Measurements from ENCODE around the gene RPL37A. TPM values are rescaled to one million over a fixed set of nuclear protein-coding genes. Genes with fewer than 3 reads are reported as not detected.
"Not testable (repeated sequence)": the region's sequence is repeated elsewhere in the genome, so short reads cannot be mapped to it uniquely, and the experiment has no call there.

Gene RPL37A
- total RNA-seq, 4 donors from 2014 or later = 366 to 1,381 (median 655) TPM

DNA sequence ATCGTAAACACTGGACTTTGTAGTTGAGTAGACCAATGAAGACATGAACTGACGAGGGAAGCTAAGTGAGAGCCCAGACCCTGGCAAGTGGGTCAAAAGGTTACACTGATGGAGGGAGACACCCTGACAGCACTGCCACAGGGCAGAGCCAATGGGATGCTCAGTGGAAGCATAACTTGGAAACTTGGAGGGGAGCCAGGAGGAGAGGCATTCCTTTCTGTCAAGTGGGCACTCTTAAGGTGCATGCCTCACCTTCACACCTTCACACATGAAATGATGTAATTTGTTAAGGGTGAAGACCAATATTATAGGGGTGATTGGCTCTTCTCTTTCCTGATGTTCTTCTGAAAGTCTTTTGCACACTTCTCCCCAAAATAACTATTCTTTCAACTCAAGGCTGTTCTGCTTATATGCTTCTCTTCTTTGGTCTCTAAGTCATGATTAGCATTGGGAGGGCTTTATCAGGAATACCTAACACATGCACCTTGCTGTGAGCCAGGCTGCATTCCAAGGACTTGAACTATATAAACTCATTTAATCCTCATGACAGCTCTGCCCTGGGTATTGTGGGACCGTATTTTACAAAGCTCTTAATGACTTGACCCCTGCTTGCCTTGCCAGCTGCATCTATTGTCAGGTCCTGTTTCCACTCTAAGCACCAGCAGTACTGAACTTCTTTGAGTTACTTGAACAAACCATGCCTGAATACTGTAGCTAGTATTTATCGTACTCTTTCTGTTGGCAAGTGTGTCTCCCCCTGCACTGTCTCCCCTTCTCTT is 19.0 kb downstream of the RPL37A start:
- no peaks in the 10 kb centered on the region for H3K27me3 ChIP-seq
- H3K4me1 ChIP-seq = no peaks in the 10 kb centered on the region
- DNase-seq = no peak
- H3K27ac ChIP-seq = no peak overlapping the region
- H3K4me3 ChIP-seq = no peak overlapping the region
- H3K9me3 ChIP-seq = no peaks in the 10 kb centered on the region
- no peak for TF ChIP-seq POLR2A (IDR thresholded peaks at IDR 0.05)
- TF ChIP-seq, protein P1, sequence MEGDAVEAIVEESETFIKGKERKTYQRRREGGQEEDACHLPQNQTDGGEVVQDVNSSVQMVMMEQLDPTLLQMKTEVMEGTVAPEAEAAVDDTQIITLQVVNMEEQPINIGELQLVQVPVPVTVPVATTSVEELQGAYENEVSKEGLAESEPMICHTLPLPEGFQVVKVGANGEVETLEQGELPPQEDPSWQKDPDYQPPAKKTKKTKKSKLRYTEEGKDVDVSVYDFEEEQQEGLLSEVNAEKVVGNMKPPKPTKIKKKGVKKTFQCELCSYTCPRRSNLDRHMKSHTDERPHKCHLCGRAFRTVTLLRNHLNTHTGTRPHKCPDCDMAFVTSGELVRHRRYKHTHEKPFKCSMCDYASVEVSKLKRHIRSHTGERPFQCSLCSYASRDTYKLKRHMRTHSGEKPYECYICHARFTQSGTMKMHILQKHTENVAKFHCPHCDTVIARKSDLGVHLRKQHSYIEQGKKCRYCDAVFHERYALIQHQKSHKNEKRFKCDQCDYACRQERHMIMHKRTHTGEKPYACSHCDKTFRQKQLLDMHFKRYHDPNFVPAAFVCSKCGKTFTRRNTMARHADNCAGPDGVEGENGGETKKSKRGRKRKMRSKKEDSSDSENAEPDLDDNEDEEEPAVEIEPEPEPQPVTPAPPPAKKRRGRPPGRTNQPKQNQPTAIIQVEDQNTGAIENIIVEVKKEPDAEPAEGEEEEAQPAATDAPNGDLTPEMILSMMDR (IDR thresholded peaks at IDR 0.05) = no peak
- H3K36me3 ChIP-seq = no peaks in the 10 kb centered on the region

DNA sequence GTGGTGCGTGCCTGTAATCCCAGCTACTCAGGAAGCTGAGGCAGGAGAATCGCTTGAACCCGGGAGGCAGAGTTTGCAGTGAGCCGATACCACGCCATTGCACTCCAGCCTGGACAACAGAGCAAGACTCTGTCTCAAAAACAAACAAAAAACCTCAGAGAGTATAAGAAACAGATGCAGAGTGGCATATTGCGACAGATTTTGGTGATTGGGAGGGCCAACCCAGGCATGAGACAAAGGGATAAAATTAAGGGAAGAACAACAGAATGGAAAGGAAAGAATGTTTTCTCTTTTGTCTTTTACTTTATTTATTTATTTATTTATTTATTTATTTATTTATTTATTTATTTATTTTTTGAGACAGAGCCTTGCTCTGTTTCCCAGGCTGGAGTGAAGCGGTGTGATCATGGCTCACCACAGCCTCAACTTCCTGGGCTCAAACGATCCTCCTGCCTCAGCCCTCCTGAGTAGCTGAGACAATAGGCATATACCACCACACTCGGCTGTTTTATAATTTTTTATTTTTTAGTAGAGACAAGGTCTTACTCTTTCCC is 20.0 kb downstream of the RPL37A start:
- not testable (repeated sequence) for H3K36me3 ChIP-seq, DNase-seq, H3K9me3 ChIP-seq, H3K4me3 ChIP-seq, H3K27ac ChIP-seq, H3K27me3 ChIP-seq, H3K4me1 ChIP-seq

DNA sequence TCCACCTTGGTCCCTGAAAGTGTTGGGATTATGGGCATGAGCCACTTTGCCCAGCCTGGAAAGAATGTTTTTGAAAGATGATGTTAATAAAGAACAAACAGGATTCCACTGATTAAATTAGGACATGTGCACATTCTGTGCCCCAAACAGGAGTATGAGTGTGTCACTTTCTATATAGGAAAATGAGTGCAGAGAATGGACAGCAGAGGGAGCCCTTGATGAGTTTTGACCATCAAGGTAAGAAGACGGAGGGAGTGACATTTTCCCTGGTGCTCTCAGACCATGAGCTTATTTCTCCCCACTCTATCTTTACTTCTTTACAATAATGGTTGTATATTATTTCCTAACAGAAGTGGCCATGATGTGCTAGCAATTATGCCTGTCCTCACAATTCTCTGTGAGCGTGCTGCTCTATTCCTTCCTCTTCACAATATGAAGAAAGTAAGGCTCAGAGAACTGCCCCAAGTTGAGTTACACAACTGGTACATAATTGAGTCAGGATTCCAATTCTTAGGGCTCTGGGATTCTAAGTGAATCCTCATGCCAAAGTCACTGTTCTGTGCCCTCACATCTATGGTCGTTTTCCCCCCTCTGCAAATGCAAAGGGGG is 20.6 kb downstream of the RPL37A start:
- DNase-seq = peak in 2 of 3 donors; percentile 35 to 83
- H3K27me3 ChIP-seq = no peaks in the 10 kb centered on the region
- no peak for TF ChIP-seq POLR2A (IDR thresholded peaks at IDR 0.05)
- TF ChIP-seq, protein P1 (IDR thresholded peaks at IDR 0.05) = peak in 5 of 6 experiments; percentile 43 to 88 (median 81)
- no peak overlapping the region for H3K27ac ChIP-seq
- no peaks in the 10 kb centered on the region for H3K4me1 ChIP-seq
- H3K9me3 ChIP-seq = no peaks in the 10 kb centered on the region
- no peaks in the 10 kb centered on the region for H3K36me3 ChIP-seq
- H3K4me3 ChIP-seq = no peak overlapping the region

DNA sequence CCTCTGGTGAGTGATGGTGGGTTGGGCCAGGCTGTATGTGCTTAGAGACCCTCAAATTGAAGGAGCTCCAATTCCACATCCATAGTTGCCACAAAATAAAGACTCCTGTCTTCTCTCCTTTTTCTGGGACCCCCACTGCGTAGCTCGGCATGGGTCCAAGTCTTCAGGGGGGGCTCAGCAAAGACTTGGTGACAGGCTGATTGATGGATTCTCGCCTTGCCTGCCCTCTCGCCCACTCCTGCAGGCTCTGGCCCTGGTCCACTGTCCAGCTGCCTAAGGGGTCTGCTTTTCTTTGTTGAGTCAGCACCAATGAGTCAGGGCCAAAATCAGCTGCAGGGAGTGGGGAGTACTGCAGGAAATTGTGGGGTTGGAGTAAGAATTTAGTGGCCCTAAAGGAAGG is 21.5 kb downstream of the RPL37A start:
- H3K4me3 ChIP-seq = no peak overlapping the region
- H3K27ac ChIP-seq = no peak overlapping the region
- no peak for DNase-seq
- no peaks in the 10 kb centered on the region for H3K36me3 ChIP-seq
- H3K4me1 ChIP-seq = no peaks in the 10 kb centered on the region
- no peaks in the 10 kb centered on the region for H3K9me3 ChIP-seq
- TF ChIP-seq, protein P1 (IDR thresholded peaks at IDR 0.05) = no peak
- TF ChIP-seq POLR2A (IDR thresholded peaks at IDR 0.05) = no peak
- no peaks in the 10 kb centered on the region for H3K27me3 ChIP-seq

DNA sequence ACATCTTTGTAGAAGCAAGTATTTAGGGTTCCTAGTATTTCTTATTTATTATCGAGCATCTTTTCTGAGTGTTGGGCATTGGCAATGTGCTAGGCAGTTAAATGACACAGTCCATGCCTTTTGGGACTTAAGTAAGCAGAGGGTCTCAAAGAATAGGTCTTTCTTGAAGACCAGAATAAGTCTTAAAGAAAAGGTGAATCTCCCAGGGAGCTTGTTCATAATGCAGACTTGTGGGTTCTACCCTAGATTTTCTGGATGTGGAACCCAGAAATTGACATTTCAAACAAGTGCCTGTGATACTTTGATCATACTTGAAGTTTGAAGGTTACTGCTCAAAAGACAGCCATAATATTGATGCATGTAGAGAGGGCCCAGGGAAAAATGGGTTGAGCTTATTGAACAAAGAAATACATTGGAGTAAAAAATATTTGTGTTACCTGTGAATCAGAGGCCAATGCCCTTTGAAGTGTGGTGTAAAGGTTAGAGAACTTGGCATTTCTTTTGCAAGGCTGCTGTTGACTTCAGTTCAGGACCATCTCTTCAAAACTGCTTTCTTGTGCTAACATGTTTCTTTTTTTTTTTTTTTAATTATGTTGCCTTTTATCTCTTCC is 24.4 kb downstream of the RPL37A start:
- TF ChIP-seq, protein P1 (IDR thresholded peaks at IDR 0.05) = no peak
- TF ChIP-seq POLR2A (IDR thresholded peaks at IDR 0.05) = no peak
- no peaks in the 10 kb centered on the region for H3K4me1 ChIP-seq
- H3K4me3 ChIP-seq = no peak overlapping the region
- H3K36me3 ChIP-seq = no peaks in the 10 kb centered on the region
- H3K27ac ChIP-seq = no peak overlapping the region
- H3K9me3 ChIP-seq = no peaks in the 10 kb centered on the region
- DNase-seq = no peak
- no peaks in the 10 kb centered on the region for H3K27me3 ChIP-seq

DNA sequence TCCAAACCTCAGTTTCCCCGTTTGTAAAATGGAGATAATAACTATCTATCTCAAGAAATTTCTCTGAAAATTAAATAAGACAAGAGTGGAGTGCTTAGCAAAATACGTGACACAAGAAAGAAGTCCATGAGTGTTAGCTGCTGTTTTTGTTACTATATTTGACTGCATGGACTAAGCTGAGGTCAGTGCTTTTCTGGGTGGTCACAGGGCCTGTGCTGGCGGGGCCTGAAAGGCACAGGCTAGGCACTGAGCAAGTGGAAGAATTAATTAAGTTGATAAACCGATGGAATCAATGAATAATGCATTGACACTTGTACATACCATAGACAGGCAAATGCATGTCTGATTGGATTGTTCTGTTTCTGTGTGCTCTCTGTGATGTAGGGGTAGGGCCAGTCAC is 27.3 kb downstream of the RPL37A start:
- no peak overlapping the region for H3K4me3 ChIP-seq
- no peaks in the 10 kb centered on the region for H3K9me3 ChIP-seq
- TF ChIP-seq POLR2A (IDR thresholded peaks at IDR 0.05) = no peak
- TF ChIP-seq, protein P1 (IDR thresholded peaks at IDR 0.05) = no peak
- no peaks in the 10 kb centered on the region for H3K27me3 ChIP-seq
- no peaks in the 10 kb centered on the region for H3K36me3 ChIP-seq
- no peak overlapping the region for H3K27ac ChIP-seq
- no peak for DNase-seq
- H3K4me1 ChIP-seq = no peaks in the 10 kb centered on the region
